Retinal pigment epithelial cell (primary cell): Measurements from ENCODE around the gene RNF113B.

Source experiments
- DNase-seq: peaks from one replicate; pipeline ENCODE4 v3.0.0-alpha.2; 2010; ENCODE audit warnings: low read depth
- H3K4me3 ChIP-seq: 2 replicates; pipeline ENCODE4 v1.5.1; 2011; ENCODE audit warnings: mild to moderate bottlenecking, low read length, control low read depth, moderate library complexity
- TF ChIP-seq, protein P1 (sequence below): conservative IDR thresholded peaks from 2 replicates; pipeline ENCODE4 v1.5.1; 2011; ENCODE audit warnings: low read depth, low read length, control low read depth, inconsistent platforms

The RNF113B gene

DNA sequence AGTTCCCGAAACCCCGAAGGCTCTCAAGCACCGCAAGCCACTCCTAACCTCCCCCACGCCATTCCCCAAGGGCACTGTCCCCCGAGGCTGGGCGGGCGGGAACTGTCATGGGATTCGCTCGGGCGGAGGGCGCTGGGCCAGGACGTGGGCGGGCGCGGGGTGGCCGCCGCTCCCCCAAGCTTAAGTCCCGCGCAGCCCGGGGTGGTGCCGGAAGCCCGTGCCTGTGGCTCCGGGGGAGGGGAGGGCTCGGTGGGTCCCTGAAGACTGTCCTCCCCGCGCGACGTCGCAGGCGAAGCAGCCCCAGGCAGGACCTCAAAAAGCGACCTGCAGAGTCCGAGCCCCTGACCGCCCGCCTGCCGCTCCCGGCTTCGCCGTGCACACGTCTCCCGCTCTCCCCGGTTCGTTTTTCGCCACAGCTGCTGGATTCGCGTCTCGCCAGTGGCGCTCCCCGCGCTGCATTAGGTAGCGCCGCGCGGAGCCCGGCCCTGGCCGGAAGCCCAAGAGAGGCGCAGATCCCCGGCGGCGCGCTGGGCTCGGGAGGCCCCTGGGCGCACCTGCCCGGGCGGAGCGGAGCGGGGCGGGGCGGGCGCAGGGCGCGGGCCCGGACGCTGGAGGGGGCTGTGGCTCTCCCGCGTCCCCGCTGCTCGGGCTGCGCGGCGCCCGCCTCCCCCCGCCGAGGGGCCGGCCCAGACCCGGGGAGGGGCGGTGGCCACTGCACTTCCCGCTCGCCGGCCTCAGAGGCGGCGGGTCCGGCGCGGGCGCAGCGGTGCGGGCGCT, 34.5 kb downstream of the RNF113B start, which contains the start of gene FARP1:
Gene FARP1 (plus strand): TSS at position 715 of the 777 bp plus-strand sequence. CDS start 70,149 bp downstream, outside the sequence.
- no peak for DNase-seq
- H3K4me3 ChIP-seq = peak within 1 kb of the TSS; percentile 66
- TF ChIP-seq, protein P1, sequence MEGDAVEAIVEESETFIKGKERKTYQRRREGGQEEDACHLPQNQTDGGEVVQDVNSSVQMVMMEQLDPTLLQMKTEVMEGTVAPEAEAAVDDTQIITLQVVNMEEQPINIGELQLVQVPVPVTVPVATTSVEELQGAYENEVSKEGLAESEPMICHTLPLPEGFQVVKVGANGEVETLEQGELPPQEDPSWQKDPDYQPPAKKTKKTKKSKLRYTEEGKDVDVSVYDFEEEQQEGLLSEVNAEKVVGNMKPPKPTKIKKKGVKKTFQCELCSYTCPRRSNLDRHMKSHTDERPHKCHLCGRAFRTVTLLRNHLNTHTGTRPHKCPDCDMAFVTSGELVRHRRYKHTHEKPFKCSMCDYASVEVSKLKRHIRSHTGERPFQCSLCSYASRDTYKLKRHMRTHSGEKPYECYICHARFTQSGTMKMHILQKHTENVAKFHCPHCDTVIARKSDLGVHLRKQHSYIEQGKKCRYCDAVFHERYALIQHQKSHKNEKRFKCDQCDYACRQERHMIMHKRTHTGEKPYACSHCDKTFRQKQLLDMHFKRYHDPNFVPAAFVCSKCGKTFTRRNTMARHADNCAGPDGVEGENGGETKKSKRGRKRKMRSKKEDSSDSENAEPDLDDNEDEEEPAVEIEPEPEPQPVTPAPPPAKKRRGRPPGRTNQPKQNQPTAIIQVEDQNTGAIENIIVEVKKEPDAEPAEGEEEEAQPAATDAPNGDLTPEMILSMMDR = peak; percentile 15

DNA sequence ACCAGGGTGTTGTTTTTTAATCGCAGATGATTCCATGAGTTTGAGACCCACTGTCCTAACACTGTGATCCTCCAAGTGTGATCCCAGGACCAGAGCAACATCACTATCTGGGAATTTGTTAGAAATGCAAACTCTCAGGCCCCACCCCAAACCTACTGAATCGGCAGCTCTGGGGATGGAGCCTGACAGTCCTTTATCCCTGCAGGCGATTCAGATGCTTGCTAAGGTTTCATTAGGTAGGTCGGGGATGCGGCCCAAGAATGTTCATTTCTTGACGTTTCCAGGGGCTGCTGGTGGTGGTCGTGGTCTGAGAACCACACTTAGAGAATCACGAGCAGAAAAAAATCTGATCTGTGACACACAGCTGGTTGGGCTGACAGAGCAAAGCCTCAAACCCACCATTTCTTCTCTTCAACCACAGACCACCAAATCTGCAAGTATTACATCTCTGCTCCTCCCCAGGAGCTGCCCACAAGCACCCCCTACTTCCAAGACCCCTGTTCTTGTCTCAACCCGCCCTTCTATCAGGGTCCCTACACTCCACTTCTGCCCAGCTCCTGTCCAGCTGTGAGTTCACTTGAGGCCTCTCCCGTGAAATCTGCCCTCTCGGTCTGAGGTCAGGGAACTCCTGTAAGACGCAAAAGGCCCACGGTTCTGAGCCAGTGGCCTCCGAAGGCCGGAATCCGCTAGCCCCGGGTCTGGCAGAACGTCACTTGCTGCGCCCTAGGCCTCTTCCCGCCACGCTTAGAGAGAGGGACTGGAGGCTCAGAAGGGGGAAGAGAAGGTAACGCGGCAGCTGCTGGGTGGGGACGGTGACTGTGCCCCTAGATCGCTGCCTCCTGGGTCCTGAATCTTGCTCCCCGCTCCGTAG, 35.3 kb downstream of the RNF113B start:
- TF ChIP-seq, protein P1 = no peak
- DNase-seq = no peak
- peak overlapping the region; percentile 62 for H3K4me3 ChIP-seq

DNA sequence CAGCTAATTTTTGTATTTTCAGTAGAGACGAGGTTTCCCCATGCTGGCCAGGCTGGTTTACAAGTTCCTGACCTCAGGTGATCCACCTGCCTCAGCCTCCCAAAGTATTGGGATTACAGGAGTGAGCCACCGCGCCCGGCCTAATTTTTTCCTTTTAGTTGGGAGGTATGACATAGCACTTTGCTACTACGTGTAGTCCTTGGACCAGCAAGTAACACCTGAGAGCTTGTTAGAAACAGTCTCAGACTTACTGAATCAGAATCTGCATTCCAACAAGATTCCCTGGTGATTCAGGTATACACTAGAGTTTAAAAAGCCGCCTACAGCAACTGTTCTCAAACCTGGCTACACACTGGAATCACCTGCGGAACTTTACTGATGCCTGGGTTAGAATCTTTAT, 36.0 kb downstream of the RNF113B start:
- TF ChIP-seq, protein P1 = no peak
- no peak overlapping the region for H3K4me3 ChIP-seq
- no peak for DNase-seq

DNA sequence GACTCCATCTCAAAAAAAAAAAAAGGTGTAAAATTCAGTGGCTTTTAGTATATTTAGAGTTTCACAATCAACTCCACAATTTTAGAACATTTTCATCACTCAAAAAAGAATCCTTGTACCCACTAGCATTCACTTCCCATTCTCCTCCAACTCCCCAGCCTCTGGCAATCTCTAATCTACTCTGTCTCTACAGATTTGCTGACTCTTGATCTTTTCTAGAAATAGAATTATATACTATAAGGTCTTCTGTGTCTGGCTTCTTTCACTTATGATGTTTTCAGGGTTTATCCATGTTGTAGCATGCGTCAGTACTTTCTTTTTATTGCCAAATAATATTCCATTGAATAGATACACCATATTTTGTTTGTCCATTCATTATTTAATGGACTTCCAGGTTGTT, 42.2 kb downstream of the RNF113B start:
- H3K4me3 ChIP-seq = no peak overlapping the region
- TF ChIP-seq, protein P1 = no peak
- DNase-seq = no peak

- TF ChIP-seq, protein P1 = no peak
- H3K4me3 ChIP-seq = no peak overlapping the region
- DNase-seq = no peak
Measured at GRCh38 chr13:98133946-98134345, 43.1 kb downstream of the RNF113B start.

DNA sequence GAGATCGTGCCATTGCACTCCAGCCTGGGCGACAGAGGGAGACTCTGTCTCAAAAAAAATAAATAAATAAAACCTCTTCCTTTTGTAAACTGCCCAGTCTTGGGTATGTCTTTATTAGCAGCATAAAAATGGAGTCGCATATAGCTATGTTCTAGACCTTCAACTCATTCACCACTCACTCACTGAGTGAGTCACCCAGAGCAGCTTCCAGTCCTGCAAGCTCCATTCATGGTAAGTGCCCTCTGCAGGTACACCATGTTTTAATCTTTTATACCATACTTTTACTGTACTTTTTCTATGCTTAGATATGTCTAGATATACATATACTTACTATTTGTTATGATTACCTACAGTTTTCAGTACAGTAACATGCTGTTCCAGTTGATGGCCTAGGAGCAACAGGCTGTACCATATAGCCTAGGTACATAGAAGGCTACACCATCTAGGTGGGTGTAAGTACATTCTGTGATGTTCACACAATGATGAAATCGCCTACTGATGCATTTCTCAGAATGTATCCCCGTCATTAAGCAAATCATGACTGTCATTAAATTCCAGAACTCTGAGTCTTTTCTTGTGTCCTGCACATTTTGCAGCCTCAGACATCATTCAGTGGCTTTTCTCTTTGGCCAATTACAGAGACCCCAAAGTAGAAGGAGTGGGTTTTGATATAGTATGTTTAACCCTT, 47.9 kb downstream of the RNF113B start:
- no peak overlapping the region for H3K4me3 ChIP-seq
- DNase-seq = no peak
- TF ChIP-seq, protein P1 = no peak
